A549 treated with CORT108297 at 1 μM for 4 hours (cell line): ENCODE results near the gene SDHA. TPM values are rescaled to one million over a fixed set of nuclear protein-coding genes. Genes with fewer than 3 reads are reported as not detected.

Source experiments
- total RNA-seq: library from RNA; stranded (reverse); fragments of 200-300 nt; extraction: Qiagen RNA extraction; gene quantifications from 5 replicates; pipeline ENCODE4 v1.2.3, GENCODE V29; 2022

The SDHA gene
- total RNA-seq, result 99.7 to 124 TPM (median 119 TPM) in 5 replicates

GRCh38 chr5:217494-218456 is at the start of gene SDHA, which contains the start of gene CCDC127:
Gene SDHA, plus strand, starts transcription at chr5:218320. Its CDS starts 36 bp downstream, at chr5:218356.
Gene CCDC127, minus strand, starts transcription at chr5:218153. Its CDS starts 1,304 bp downstream, at chr5:216849.

GRCh38 chr5:191036-191948 is 26.8 kb upstream of the SDHA start, which contains the start of gene LRRC14B:
Gene LRRC14B, plus strand, starts transcription at chr5:191495. Its CDS starts 44 bp downstream, at chr5:191539.

Other genes with a start within 250 kb of the SDHA start
- gene PLEKHG4B, start 126.2 kb upstream of the SDHA start, total RNA-seq, result 0.45 to 1.1 TPM (median 1.1 TPM) in 5 replicates
- gene LRRC14B, start 26.8 kb upstream of the SDHA start, total RNA-seq, result not detected in 5 replicates
- gene CCDC127, start 167 bp upstream of the SDHA start, total RNA-seq, result 6.0 to 7.2 TPM (median 6.8 TPM) in 5 replicates
- gene PDCD6, start 53.3 kb downstream of the SDHA start, total RNA-seq, result 164 to 201 TPM (median 188 TPM) in 5 replicates
- 2.8 to 4.1 TPM (median 3.8 TPM) in 5 replicates for gene AHRR, start 103.4 kb downstream of the SDHA start, total RNA-seq
- gene EXOC3, start 224.9 kb downstream of the SDHA start, total RNA-seq, result 28.2 to 33.3 TPM (median 31.5 TPM) in 5 replicates